DOHH2 (cell line): Measurements from ENCODE around the gene ZNF213.

ENCODE experiments used
- H3F3A ChIP-seq: fragments of 200-600 bp; sonication (generic), shearing (Covaris generic); 2 replicates; pipeline ENCODE4 v1.6.0; 2016; ENCODE audit warnings: antibody characterized with exemption, mild to moderate bottlenecking; ENCODE audit not compliant: control insufficient read depth, insufficient read depth
- H3K27ac ChIP-seq: fragments of 200-600 bp; sonication (generic); 2 replicates; pipeline ENCODE4 v1.5.1; 2014; ENCODE audit warnings: low read depth, mild to moderate bottlenecking, low read length, moderate library complexity
- H3K27me3 ChIP-seq: fragments of 200-600 bp; sonication (generic); 2 replicates; pipeline ENCODE4 v1.6.1; 2014; ENCODE audit warnings: mild to moderate bottlenecking, low read length, mixed read lengths; ENCODE audit not compliant: control insufficient read depth
- H3K36me3 ChIP-seq: fragments of 200-600 bp; sonication (generic); 2 replicates; pipeline ENCODE4 v1.6.1; 2014; ENCODE audit warnings: mild to moderate bottlenecking, low read length, moderate library complexity, mixed read lengths; ENCODE audit not compliant: control insufficient read depth
- H3K4me1 ChIP-seq: fragments of 200-600 bp; sonication (generic); 2 replicates; pipeline ENCODE4 v1.6.1; 2014; ENCODE audit warnings: mild to moderate bottlenecking, low read length, mixed read lengths; ENCODE audit not compliant: control insufficient read depth
- H3K4me2 ChIP-seq: fragments of 200-600 bp; sonication (generic); 2 replicates; pipeline ENCODE4 v1.6.0; 2014; ENCODE audit warnings: mild to moderate bottlenecking, low read length, moderate library complexity
- H3K4me3 ChIP-seq: fragments of 200-600 bp; sonication (generic); 2 replicates; pipeline ENCODE4 v1.5.1; 2014; ENCODE audit warnings: mild to moderate bottlenecking, low read length, mixed read lengths
- H3K79me2 ChIP-seq: fragments of 200-600 bp; sonication (generic); 2 replicates; pipeline ENCODE4 v1.6.1; 2014; ENCODE audit warnings: mild to moderate bottlenecking, low read length, mixed read lengths; ENCODE audit not compliant: control insufficient read depth
- H3K9me2 ChIP-seq: fragments of 200-600 bp; sonication (generic); replicated peaks from 2 replicates; pipeline ENCODE4 v1.6.1; 2014; ENCODE audit warnings: mild to moderate bottlenecking, low read length, mixed read lengths; ENCODE audit not compliant: control insufficient read depth
- H3K9me3 ChIP-seq: fragments of 200-600 bp; sonication (generic); 2 replicates; pipeline ENCODE4 v1.6.1; 2014; ENCODE audit warnings: antibody characterized with exemption, low read length, mixed read lengths; ENCODE audit not compliant: control insufficient read depth, insufficient read depth
- H4K20me1 ChIP-seq: fragments of 200-600 bp; sonication (generic); 2 replicates; pipeline ENCODE4 v1.6.0; 2014; ENCODE audit warnings: low read depth, mild to moderate bottlenecking, antibody characterized with exemption, low read length, moderate library complexity; ENCODE audit not compliant: control insufficient read depth, insufficient read depth
- CTCF ChIP-seq: fragments of 200-600 bp; sonication (generic); IDR thresholded peaks from one replicate; pipeline ENCODE4 v1.5.1; 2014; ENCODE audit warnings: antibody characterized with exemption, mild to moderate bottlenecking, low read depth, low read length; ENCODE audit not compliant: poor library complexity, severe bottlenecking
- EZH2phosphoT487 ChIP-seq: fragments of 200-600 bp; sonication (generic); IDR thresholded peaks from 2 replicates; pipeline ENCODE4 v1.6.1; 2017; ENCODE audit warnings: borderline replicate concordance, mild to moderate bottlenecking, antibody characterized with exemption, low read length, moderate library complexity, mixed read lengths

Gene ZNF213

DNA sequence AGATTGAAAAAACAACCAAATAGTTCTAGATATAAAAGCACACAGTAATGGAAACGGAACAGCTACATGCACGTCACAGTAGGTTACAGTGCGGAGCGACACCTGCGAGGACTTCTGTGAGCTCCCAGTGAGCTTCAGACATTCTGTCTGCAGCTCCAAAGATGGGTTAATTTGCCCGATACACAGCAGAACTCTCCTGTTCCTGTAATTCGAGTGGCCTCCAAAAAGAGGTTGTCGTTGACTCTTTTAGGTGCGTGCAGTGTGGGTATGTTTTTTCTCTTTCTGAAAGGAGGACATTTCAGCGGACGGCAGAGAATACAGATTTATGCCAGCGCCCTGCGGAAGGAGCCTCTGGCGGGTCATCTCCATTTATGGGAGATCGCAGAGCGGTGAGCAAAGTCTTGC lies 56.1 kb downstream of the ZNF213 start:
- H3K4me2 ChIP-seq, result no peak overlapping the region

More for the DNA sequence above, 56.1 kb downstream of the ZNF213 start:
- Histone ChIP-seq H3K36me3 (no peaks in the 10 kb centered on the region), H3K79me2 (no peaks in the 10 kb centered on the region), H3K4me1 (peaks cover 13% of the 10 kb centered on the region), H3K4me3 (no peak overlapping the region), H4K20me1 (no peaks in the 10 kb centered on the region), H3K9me3 (no peaks in the 10 kb centered on the region), H3K9me2 (no peaks in the 10 kb centered on the region), H3F3A (no peaks in the 10 kb centered on the region), H3K27ac (no peak overlapping the region), H3K27me3 (peaks cover 40% of the 10 kb centered on the region)
- TF ChIP-seq CTCF (no peak), EZH2phosphoT487 (no peak)
